ENCODE data around the gene ASCL2.
"Not testable (repeated sequence)": the region's sequence is repeated elsewhere in the genome, so short reads cannot be mapped to it uniquely, and the experiment has no call there.

Gene ASCL2

DNA sequence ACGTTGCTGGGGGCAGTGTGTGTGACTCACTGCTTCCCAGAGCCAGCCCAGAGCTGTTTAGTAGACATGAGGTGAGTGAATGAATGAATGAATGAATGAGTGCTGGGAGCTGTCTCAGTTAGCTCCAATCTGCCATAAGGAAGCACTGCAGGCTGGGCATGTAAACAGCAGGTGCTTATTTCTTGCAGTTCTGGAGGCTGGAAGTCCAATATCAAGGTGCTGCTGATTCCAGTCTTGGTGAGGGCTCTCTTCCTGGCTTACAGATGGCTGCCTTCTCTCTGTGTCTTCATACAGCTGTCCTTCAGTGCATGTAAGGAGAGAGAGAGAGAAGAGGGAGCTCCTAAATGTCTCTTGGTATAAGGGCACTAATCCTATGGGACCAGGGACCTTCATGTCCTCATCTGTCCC, 27.2 kb upstream of the ASCL2 start:
- no peak for DNase-seq (ENCODE audit: low spot score)

DNA sequence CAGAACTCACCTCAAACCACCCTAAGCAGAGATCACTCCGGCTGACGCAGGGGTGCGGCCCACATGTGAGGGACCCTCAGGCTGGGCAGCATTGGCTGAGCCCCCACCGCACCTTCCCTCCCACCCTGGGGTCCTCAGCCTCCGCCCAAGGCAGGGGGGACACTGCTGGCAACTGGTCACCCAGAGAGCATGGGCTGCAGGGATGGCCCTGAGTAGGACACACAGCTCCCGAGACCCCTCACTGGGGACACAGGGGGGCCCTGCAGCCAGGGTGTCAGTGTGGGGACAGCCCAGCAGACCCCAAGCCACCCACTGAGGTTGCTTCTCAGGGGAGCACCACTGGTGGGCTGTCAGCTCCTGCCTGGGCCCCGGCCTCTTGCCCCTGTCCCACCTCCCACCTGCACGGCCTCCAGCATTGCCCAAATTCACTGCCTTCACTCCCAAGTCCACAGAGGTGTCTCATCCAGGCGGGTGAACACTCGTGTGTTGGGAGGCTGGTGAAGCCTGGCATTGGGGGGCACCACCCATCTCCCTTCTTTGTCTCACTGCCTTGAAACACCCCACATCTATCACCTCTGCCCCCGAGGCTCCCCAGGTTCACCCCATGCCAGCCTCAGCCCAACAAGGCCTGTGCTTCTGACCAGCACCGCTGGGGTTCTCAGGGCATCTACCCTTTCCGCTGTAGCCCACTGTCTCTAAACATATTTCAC, 26.7 kb upstream of the ASCL2 start:
- DNase-seq (ENCODE audit: low spot score) = no peak

DNA sequence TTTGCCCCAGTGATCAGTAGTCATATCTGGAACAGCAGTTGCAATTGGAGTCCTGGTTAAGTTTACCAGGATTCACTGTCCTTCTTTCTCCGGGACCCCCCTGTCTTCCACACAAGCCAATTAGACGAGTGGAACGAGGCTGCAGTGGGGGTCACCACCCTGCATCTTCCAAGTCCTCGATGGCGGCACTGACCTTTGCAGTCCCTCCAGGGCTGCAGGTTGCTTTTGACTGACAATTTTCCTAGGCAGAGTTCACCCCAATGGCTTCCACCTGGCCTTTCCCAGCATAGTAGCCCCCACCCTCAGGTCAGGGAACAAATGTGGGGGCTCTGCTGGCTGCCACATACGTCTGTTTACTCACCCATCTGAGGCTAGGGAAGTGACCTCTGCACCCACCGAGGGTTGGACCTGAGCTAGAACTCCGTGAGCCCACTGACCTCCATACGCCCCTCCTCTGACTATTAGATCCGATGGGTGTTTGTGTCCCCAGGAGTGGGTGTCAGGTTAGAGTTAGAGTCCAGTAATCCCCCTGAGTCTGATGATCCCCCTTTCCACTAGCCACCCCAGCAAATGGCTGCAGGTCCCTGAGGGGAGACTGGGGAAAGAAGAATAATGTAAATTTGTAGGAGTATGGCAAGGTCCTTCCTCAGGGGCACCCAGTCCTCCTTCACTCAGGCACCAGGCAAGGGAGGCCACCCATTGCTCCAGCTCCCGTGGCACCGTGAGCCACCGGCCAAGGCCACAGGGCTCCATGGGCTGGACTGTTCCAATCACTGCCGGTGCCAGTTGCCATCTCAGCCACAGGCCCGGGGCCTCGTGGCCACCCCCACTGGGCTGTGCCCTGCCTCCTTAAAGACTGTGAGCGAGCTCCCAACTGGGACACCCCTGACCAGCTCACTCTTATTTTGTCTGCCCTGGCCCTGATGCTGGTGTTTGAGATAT, 25.9 kb upstream of the ASCL2 start:
- no peak for DNase-seq (ENCODE audit: low spot score)

DNA sequence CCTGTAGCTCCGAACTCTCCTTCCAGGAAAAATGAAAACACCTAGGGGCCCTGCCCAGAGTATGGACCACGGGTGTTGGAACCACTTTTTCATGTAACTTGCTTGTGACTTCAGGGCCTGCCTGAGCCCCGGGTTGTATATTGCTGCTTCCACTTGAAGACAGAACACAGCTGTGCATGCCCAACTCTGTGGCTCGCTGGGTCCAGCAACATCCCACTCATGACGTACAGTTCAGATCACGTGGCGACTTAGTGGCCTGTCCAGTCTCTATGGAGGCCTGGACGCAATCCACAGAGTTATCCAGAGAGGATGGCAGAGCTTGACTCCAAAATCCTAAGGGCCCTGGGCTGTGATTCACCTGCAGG, 24.5 kb upstream of the ASCL2 start:
- no peak for DNase-seq (ENCODE audit: low spot score)

DNA sequence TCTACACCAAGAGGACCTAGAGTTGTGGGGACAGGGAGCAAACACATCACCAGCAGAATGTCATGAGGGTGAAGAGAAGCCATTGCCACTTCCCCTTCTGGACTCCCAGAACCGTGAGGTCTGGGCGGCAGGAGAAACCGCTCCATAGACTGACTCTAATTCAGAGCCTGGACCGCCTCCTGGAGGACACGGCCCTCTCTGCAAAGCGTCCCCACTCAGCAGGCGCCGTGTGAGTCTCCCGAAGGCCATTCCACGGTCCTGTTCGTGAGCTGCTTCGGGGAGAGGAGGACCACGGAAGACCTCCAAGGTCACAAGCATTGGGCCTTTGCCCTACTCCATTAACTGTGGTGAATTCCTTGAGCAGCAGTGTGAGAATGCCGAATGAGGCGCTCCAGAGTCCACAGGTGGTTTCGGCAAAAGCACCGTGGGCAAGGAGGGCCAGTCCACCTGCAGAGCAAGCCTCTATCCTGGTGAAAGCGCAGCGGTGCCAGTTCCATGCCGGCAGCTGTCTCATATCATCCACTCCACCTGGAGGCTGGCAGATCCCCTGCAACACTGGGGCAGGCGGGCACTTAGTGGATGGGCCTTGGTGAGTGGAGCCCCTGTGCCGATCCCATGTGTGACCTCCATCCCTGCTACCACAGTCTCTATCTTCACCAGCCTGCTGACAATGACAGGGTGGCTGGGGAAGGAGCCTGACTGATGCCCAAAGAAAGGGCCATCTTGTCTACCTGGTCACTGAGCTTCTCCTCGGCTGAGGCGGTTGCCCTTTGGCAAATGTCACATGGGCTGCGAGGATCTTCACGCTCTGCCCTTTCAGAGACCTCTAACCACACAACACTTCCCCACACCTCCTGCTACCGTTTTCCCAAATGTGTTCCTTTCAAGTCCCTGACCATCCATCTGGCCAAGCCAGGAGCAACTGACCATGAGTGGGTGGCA, 23.9 kb upstream of the ASCL2 start:
- no peak for DNase-seq (ENCODE audit: low spot score)

DNA sequence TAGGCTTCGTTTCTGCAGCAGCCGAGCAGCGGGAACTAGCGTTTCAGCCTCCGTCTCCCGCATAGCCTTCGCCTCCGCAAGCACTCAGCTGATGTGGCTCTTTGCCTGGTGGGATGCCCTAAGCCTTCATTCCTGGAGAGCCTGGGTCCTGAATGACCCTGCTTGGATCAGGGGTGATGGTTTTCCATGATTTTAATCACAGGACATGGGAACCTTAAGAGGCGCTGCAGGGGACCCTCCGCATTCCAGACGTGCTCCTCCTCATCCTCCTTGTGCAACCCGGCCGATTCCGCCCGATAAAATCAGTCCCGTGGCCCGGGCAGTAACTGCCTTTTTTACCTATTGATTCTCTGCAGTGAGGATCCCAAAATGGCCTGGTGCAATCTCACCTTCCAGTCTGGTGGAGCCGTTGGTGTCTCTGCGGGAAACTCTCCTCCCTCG, 23.2 kb upstream of the ASCL2 start:
- DNase-seq (ENCODE audit: low spot score) = no peak

DNA sequence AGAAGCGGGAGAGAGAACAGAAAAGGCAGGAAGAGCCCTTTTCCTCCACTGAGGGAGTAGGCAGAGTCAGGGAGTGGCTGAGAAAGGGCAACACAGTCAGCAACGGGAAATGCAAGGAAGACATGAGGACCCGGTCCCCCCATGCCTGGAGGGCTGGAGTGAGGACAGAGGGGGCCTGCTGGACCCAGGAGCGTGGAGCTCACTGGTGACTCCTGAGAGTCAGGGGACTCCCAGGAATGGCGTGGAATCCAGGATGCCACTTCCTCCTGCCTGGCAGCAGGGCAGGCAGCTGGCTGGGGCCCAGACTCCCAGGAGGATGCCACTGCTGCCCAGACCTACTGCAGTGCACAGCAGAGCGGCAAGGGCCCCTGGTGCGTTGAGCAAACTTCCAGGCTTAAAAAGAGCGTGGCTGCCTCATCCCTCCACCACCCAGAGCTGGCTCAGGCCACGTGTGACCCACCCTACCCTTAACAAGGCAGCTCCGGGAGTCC, 20.0 kb upstream of the ASCL2 start:
- DNase-seq (ENCODE audit: low spot score) = no peak

DNA sequence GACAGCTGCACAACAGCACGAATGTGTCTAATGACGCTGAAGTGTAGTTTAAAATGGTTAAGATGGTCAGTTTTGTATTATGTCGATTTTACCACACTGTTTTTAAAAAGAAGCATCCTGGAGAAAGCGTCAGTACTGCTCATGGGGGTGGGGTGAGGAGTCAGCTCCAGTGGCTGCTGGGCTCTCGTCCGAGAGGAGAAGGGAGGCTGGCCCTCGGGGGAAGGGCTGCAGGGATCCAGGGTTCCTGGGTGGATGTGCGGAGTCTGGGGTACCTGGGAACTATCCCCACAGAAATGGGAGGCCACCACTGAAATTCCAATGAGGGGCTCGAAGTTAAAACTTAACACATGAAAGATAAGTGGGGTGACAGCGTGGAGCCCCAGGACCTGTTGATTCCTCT, 19.5 kb upstream of the ASCL2 start:
- DNase-seq (ENCODE audit: low spot score) = no peak

DNA sequence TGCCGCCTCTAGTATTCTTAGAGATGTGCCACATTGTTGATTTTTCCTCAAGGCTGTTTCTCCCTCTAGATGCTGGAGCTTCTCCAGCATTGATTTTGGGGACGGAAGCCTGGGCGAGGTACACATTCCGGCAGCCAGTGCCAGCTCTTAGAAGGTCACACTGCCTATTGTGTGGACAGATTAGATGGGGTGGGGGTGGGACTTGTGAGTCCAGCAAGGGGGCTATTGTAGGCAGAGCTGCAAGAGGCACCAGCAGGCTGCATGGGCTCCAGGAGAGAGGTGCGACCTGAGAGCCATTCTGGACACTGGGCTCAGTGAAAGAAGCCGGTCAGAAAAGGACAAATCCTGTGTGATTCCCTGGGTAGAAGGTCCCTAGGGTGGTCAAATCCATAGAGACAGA, 19.0 kb upstream of the ASCL2 start:
- DNase-seq (ENCODE audit: low spot score) = no peak

DNA sequence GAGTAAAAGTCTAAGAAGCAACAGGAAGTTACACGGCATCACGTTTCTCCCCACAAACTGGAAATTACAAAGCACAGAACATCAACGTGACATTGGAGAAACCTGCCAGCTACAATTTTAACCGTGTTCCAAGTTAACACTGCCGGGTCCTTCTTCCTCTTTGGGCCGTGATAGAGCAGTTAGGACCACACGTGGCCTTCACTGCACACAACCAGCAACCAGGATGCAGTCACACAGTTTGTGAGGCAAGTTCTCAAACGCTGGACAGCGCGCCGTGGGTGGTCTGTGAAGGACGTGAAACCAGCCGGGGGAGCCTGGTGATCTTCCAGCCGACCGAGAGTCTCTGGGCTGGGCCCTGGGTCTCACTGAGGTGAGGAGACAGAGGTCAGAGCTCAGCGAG, 16.7 kb upstream of the ASCL2 start:
- no peak for DNase-seq (ENCODE audit: low spot score)

DNA sequence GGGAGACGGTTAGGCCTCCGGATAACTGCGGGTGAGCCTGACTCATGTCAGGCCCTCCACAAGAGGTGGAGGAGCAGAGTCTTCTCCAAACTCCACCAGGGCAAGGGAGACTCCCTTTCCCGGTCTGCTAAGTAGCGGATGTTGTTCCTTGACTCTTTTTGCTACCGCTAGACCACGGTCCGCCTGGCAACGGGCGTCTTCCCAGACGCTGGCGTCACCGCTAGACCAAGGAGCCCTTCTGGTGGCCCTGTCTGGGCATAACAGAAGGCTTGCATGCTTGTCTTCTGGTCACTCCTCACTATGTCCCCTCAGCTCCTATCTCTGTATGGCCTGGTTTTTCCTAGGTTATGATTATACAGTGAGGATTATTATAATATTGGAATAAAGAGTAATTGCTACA, 16.0 kb upstream of the ASCL2 start:
- DNase-seq (ENCODE audit: low spot score) = not testable (repeated sequence)

DNA sequence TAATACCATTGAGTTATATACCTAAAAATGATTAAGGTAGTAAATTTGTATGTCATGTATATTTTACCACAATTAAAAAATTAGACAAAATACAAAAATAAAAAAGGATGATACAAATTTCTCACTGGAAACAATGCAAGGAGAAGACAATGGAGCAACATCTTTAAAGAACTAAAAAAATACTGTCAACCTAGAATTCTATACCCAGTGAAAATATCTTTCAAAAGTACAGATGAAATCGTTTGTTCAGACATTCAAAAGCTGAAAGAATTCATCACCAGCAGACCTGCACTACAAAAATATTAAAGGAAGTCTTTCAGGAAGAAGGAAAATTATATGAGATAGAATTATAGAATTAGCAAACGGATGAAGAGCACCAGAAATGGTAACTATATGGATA, 9.8 kb upstream of the ASCL2 start:
- DNase-seq (ENCODE audit: low spot score) = no peak

DNA sequence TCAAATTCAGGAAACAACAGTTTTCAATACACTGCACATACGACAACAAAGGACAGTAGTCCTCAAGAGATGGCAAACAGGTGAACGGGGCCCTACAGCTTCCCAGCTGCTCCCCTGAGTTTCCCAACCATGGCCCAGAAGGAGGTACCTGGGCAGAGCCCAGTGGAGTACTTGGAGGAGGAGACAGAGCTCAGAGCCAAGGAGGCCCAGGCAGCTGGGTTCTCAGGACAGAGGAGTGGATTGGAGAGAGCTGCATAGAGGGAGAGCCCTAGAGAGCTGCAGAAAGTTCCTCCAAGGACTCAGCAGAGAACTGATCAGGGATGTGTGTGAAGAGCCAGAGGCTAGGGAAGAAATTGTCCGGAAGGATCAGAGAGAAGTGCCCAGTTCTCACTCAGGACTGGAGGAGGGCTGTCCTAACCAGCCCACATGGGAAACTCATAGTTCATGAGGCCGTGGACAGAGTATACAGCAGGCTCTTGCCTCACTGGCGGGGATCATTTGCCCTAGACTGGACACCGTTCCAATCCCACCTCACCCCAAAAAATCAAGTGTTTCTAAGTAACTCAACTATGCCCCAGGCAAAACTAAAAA, 7.6 kb upstream of the ASCL2 start:
- DNase-seq (ENCODE audit: low spot score) = no peak

DNA sequence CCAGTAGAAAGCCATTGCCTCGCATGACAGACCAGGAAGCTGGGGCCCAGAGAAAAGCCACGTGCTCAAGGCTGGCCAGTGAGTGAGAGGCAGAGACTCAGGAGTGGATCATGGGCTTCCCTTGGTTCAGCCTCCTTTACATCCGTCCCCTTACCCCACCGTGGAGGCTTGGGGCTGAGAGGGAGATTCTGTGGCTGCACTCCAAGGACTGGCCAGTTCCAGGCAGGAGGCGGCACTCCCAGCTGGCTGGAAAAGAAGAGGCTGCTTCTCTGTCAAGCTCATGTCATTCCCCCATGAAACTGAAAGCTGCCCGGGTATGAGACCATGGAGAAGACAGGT, 6.6 kb upstream of the ASCL2 start:
- DNase-seq (ENCODE audit: low spot score) = no peak

DNA sequence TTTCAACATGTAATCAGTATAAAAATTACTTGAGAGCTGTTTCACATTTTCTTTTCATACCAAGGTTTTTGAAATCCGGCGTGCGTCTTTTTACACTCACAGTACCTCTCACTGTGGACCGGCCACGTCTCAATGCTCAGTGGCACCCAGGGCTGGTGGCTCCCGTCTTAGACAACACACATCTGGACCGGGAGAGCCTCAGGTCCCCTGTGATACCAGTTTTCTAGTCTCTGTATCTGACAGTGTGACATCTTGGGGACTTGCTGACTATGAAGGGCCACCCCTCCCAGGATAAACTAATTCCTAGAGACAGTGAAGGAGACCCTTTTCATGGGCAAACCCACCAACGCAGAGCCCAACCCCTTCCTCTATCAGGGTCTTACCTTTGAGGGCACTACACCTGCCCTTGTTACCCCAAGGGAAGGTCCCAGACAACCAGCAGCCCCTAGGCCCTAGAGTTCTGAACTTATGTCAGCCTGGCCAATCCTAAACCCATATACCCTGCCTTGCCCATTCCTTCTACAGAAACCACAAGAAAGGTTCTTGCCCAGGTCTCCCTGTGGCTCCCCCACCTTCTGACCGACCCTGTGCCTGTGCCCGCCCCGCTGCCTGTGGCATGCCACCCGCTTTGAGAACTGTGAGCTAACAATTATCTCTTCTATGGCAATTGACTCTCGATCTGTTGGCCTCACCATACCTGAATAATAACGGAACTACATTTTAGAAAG, 6.1 kb upstream of the ASCL2 start:
- DNase-seq (ENCODE audit: low spot score) = no peak

DNA sequence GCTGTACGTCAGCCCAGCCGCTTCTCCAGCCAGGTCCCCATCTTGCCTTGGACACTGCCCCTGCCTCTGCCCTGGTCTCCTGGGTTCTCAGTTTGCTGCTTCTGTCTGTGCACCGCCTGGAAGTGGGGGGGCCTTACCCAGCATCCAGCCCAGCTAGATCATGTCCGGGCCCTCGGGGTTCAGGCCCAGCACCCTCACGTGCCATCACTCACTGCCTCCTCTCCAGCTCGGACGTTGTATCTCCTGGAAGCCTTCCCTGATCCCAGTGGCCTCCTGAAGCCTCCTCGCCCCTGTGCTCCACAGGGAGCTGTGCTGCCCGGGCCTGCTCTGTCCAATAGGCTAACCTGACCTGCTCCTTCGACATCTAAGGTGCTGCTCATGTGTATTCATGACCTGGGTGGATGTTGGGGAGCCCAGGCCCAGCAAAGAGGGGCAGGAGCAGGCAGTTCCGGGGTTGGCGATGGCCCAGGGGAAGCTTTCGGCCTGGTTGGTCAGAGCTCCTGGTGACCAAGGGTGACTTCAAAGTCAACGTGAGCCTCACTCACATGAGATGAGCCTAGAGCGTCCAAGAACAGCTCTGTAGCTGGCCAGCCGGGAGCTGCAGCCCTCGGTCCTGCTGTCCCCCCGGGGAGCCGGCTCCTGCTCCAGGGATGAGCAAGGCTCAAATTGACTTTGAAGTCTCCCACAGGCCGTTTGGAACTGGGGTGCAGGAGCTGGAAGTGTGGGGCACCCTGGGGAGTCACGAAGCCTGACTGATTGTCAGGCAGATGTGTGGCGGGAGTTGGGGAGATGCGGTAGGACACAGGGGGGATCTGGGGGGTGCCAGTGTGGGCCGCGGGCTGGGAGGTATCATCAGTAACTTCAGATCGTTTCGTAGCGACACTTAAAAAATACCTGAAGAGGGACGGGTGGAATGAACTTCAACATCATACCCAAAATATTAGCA, 5.2 kb upstream of the ASCL2 start:
- no peak for DNase-seq (ENCODE audit: low spot score)

DNA sequence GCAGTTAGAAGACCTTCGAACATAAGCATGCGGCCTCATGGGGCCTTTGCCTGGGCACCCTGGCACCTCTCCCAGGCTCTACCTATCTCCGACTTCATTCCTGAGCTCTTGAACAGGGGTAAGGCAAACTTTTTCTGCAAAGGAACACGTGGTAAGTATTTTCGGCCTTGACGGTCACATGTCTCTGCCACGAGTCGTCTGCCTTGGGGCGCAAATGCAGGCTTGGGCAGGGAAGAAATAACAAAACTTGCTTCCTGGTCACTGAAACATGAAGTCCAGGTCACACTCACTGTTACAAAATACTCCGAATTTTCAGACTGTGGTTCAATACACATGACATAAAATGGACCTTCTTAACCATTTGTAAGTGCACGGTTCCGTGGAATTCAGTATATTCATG, 3.4 kb upstream of the ASCL2 start:
- DNase-seq (ENCODE audit: low spot score) = no peak

DNA sequence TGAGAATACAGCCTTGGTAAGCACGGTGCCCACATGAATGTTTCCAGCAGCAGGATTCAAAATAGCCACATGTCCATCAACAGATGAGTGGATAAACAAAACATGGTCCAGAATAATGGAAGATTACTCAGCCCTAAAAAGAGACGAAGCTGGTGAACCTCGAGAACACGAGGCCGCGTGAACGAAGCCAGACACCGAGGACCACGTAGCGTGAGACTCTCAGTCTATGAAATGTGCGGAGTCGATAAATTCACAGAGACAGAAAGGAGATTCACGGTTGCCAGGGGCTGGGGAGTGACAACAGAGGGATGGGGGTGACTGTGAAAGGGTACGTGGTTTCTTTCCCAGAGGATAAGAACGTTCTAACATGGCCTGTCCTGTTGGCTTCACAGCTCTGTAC, 2.9 kb upstream of the ASCL2 start:
- no peak for DNase-seq (ENCODE audit: low spot score)

DNA sequence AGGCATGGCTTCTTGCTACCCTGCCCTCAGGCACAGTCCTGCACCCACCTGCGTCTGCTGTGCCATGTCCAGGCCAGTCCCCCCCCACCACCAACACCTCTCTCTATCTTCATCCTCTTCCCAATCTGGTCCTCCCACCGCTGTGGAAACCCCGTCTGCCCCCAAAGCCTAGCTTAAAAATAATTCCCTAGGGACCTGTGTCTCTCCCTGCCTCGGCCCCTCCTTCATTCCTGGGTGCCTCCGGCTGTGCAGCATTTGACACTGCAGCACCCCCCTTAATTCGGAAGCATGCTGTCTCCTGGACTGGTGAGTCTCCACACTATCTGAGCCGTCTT, 2.5 kb upstream of the ASCL2 start:
- no peak for DNase-seq (ENCODE audit: low spot score)

DNA sequence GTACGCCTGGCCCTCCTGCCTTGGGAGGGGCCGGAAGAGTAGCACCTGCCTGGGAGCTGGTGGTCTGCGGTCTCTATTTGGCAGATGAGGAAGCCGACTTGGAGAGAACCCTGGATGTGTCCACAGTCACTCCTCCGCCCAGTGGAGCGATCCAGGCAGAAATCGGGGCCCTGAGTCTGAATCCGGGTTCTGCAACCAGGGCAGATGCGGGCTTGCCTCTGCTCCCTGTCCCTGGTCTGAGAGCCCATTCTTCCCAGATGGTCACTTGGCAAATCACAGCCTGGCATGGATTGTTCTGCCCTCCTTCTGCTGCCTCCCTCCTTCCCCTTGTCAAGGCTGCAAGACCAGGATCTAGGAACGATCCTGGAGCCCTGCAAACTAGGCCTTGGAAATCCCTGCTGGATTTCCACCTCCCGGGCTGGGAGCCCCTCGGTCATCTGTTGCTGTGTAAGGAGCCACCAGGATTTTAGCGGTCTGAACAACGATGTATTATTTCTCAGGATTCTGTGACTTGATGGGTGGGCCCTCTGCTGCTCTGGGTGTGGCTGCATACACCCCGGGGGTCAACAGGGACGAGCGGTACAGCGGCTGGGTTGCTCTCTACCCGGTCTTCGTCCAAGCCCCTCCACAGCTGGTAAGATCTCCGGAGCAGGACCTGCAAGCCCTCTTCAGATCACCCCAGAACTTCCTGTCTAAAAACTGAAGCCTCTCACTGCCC, 2.0 kb upstream of the ASCL2 start:
- no peak for DNase-seq (ENCODE audit: low spot score)

All from activated CD4-positive, alpha-beta T cell treated with anti-CD3 and anti-CD28 coated beads, Interleukin-2, Interleukin-4, amounts not matched to agents 100 ng/mL and 50 ng/mL, durations not matched to agents 16 hours and 8 hours (primary cell).